Activated CD4-positive, alpha-beta T cell treated with anti-CD3 and anti-CD28 coated beads, Interleukin-2, amount 10 ng/mL, durations not matched to agents 24 days and 14 days (primary cell): ENCODE measurements around the gene ARHGAP30. TPM values are rescaled to one million over a fixed set of nuclear protein-coding genes. Genes with fewer than 3 reads are reported as not detected.
"Not testable (repeated sequence)": the region's sequence is repeated elsewhere in the genome, so short reads cannot be mapped to it uniquely, and the experiment has no call there.

Experiments used
- DNase-seq: peaks from one replicate; pipeline ENCODE4 v3.0.0; 2022
- H3K27ac Mint-ChIP-seq: one replicate; pipeline ENCODE4 v1.8.0; 2022; ENCODE audit warnings: mild to moderate bottlenecking, mixed read lengths
- H3K27me3 Mint-ChIP-seq: one replicate; pipeline ENCODE4 v1.8.0; 2022; ENCODE audit warnings: mixed read lengths
- H3K36me3 Mint-ChIP-seq: one replicate; pipeline ENCODE4 v1.8.0; 2022; ENCODE audit warnings: low read depth, mild to moderate bottlenecking, mixed read lengths
- H3K4me1 Mint-ChIP-seq: one replicate; pipeline ENCODE4 v1.8.0; 2021; ENCODE audit warnings: mixed read lengths
- H3K4me3 Mint-ChIP-seq: one replicate; pipeline ENCODE4 v1.8.0; 2022; ENCODE audit warnings: mild to moderate bottlenecking, moderate library complexity, mixed read lengths
- H3K9me3 Mint-ChIP-seq: one replicate; pipeline ENCODE4 v1.8.0; 2021; ENCODE audit warnings: mixed read lengths
- intact Hi-C: fragments of 100-400 bp; cut with micrococcal nuclease; formaldehyde crosslinking; loops from one replicate; pipeline ENCODE4 v1.15.1; 2023
- total RNA-seq: library from RNA; stranded (reverse); gene quantifications from 2 replicates; pipeline ENCODE4 v1.2.3, GENCODE V29; 2022

ARHGAP30 gene, protein sequence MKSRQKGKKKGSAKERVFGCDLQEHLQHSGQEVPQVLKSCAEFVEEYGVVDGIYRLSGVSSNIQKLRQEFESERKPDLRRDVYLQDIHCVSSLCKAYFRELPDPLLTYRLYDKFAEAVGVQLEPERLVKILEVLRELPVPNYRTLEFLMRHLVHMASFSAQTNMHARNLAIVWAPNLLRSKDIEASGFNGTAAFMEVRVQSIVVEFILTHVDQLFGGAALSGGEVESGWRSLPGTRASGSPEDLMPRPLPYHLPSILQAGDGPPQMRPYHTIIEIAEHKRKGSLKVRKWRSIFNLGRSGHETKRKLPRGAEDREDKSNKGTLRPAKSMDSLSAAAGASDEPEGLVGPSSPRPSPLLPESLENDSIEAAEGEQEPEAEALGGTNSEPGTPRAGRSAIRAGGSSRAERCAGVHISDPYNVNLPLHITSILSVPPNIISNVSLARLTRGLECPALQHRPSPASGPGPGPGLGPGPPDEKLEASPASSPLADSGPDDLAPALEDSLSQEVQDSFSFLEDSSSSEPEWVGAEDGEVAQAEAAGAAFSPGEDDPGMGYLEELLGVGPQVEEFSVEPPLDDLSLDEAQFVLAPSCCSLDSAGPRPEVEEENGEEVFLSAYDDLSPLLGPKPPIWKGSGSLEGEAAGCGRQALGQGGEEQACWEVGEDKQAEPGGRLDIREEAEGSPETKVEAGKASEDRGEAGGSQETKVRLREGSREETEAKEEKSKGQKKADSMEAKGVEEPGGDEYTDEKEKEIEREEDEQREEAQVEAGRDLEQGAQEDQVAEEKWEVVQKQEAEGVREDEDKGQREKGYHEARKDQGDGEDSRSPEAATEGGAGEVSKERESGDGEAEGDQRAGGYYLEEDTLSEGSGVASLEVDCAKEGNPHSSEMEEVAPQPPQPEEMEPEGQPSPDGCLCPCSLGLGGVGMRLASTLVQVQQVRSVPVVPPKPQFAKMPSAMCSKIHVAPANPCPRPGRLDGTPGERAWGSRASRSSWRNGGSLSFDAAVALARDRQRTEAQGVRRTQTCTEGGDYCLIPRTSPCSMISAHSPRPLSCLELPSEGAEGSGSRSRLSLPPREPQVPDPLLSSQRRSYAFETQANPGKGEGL
- total RNA-seq = 134 and 139 TPM in 2 replicates

DNA sequence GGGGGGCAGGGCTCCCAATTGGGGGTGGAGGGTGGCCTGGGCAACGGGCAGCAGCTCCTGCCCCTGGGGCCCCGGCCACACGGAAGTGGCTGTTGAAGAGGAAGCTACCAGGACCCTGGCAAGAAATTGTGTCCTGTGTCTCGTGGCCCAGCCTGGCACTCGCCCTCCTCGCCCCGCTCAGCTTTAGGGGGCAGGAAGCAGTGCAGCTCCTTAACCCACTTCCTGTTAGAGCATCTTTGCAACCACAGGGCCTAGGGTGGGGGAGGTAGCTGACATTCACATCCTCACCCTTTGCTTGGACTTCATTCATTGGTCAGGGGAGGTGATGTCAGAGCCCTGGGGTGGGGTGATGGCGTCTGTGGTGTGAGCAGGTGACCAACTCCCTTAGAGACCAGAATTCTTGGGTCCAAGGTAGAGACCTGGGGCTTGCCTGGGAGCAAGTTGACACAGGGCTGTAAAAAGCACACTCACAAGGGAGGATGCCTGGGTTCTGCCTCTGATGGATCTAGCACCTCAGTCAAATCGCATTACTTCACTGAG, at the start of gene ARHGAP30:
ARHGAP30 (minus strand) TSS at position 161 of the 540 bp plus-strand sequence. CDS start 267 bp downstream, outside the sequence.
- Mint-ChIP-seq H3K36me3 (peaks cover 21% of the 10 kb centered on the region), H3K9me3 (no peaks in the 10 kb centered on the region), H3K27ac (peak within 1 kb of the TSS; percentile 97), H3K4me3 (peak within 1 kb of the TSS; percentile 99), H3K4me1 (peaks cover 51% of the 10 kb centered on the region), H3K27me3 (no peaks in the 10 kb centered on the region)
- intact Hi-C loops = loop anchor here (1.0 to 5.0 kb wide), 2 partner anchors 22 to 62 kb away; partner anchors contain the start of gene DEDD
- DNase-seq = peak; percentile 96

- Mint-ChIP-seq H3K4me3 (peak within 1 kb of the TSS; percentile 98), H3K36me3 (peaks cover 63% of the 10 kb centered on the region), H3K27ac (peak within 1 kb of the TSS; percentile 92), H3K9me3 (no peaks in the 10 kb centered on the region), H3K4me1 (peaks cover 61% of the 10 kb centered on the region), H3K27me3 (no peaks in the 10 kb centered on the region)
- intact Hi-C loops = loop anchor here (1.0 to 5.0 kb wide), 3 partner anchors 34 to 72 kb away; partner anchors contain the start of gene UFC1
- DNase-seq = peak; percentile 97
These were observed 48.3 kb upstream of the ARHGAP30 start, which contains the start of the genes NIT1 and PFDN2 for GRCh38 chr1:161117759-161118581. Gene NIT1, plus strand, starts transcription at chr1:161118105. Its CDS starts 72 bp downstream, at chr1:161118177. Gene PFDN2, minus strand, starts transcription at chr1:161118037. Its CDS starts 11 bp downstream, at chr1:161118026.

GRCh38 chr1:161115961-161116360, 46.3 kb upstream of the ARHGAP30 start:
- not testable (repeated sequence) for DNase-seq, H3K27me3 Mint-ChIP-seq, H3K9me3 Mint-ChIP-seq
- intact Hi-C loops = loop anchor here (2.0 to 5.0 kb wide), 2 partner anchors 17 to 36 kb away; partner anchors contain the start of genes KLHDC9 and UFC1
- H3K27ac Mint-ChIP-seq = peak overlapping the region; percentile 92
- H3K4me1 Mint-ChIP-seq = peaks cover 65% of the 10 kb centered on the region
- peak overlapping the region; percentile 98 for H3K4me3 Mint-ChIP-seq
- H3K36me3 Mint-ChIP-seq = peaks cover 50% of the 10 kb centered on the region

- peak; percentile 73 for DNase-seq
- intact Hi-C loops = loop anchor here (2.0 to 5.0 kb wide), 2 partner anchors 16 to 37 kb away; partner anchors contain the start of genes KLHDC9 and UFC1
- H3K4me1 Mint-ChIP-seq = peaks cover 63% of the 10 kb centered on the region
- peak overlapping the region; percentile 92 for H3K27ac Mint-ChIP-seq
- H3K9me3 Mint-ChIP-seq = no peaks in the 10 kb centered on the region
- peaks cover 46% of the 10 kb centered on the region for H3K36me3 Mint-ChIP-seq
- no peaks in the 10 kb centered on the region for H3K27me3 Mint-ChIP-seq
- H3K4me3 Mint-ChIP-seq = peak overlapping the region; percentile 98
These were observed 45.5 kb upstream of the ARHGAP30 start for GRCh38 chr1:161115132-161115711.

DNA sequence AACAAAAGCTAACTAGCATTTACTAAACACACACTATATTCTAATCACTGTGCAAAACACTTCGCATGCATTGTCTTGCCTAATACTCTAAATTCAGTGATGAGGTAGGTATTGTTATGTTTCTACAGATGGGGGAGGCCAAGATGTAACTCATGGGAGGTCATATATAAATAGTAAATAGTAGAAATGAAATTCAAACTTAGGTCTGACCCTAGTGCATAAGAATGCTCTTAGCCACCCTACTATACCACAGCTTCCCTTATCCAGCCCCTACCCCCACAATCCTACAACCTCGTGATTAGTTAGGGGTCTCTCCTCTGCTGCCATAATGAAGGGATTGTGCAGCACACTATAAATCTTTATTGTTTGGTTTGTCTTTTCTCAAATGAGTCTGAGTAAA, 44.9 kb upstream of the ARHGAP30 start:
- Mint-ChIP-seq H3K27ac (peak overlapping the region; percentile 52), H3K4me1 (peaks cover 57% of the 10 kb centered on the region), H3K9me3 (no peaks in the 10 kb centered on the region), H3K27me3 (no peaks in the 10 kb centered on the region), H3K36me3 (peaks cover 43% of the 10 kb centered on the region), H3K4me3 (peak overlapping the region; percentile 3)
- intact Hi-C loops = loop anchor here (2.0 kb wide), 1 partner anchor 16 kb away; the partner anchor contains the start of gene KLHDC9
- DNase-seq = no peak

- no peak for DNase-seq
- peaks cover 51% of the 10 kb centered on the region for H3K4me1 Mint-ChIP-seq
- peaks cover 45% of the 10 kb centered on the region for H3K36me3 Mint-ChIP-seq
- intact Hi-C loops = loop anchor here (2.0 kb wide), 1 partner anchor 15 kb away; the partner anchor contains the start of gene KLHDC9
- H3K9me3 Mint-ChIP-seq = no peaks in the 10 kb centered on the region
- H3K27ac Mint-ChIP-seq = no peak overlapping the region
- no peak overlapping the region for H3K4me3 Mint-ChIP-seq
- H3K27me3 Mint-ChIP-seq = no peaks in the 10 kb centered on the region
These were observed 44.2 kb upstream of the ARHGAP30 start for GRCh38 chr1:161113915-161114314.

GRCh38 chr1:161111527-161111926, 41.8 kb upstream of the ARHGAP30 start:
- Mint-ChIP-seq H3K9me3 (no peaks in the 10 kb centered on the region), H3K27me3 (no peaks in the 10 kb centered on the region), H3K36me3 (peaks cover 46% of the 10 kb centered on the region), H3K4me1 (peaks cover 43% of the 10 kb centered on the region), H3K27ac (no peak overlapping the region), H3K4me3 (no peak overlapping the region)
- DNase-seq = no peak
- intact Hi-C loops = no loop called here

- Mint-ChIP-seq H3K4me3 (no peak overlapping the region), H3K27me3 (no peaks in the 10 kb centered on the region), H3K9me3 (no peaks in the 10 kb centered on the region), H3K36me3 (peaks cover 45% of the 10 kb centered on the region), H3K27ac (no peak overlapping the region), H3K4me1 (peaks cover 42% of the 10 kb centered on the region)
- no peak for DNase-seq
- intact Hi-C loops = no loop called here
These were observed 41.4 kb upstream of the ARHGAP30 start for GRCh38 chr1:161111117-161111516.

GRCh38 chr1:161106431-161106830, 36.7 kb upstream of the ARHGAP30 start:
- H3K4me3 Mint-ChIP-seq = no peak overlapping the region
- H3K9me3 Mint-ChIP-seq = no peaks in the 10 kb centered on the region
- intact Hi-C loops = no loop called here
- H3K36me3 Mint-ChIP-seq = peaks cover 40% of the 10 kb centered on the region
- no peak for DNase-seq
- H3K27me3 Mint-ChIP-seq = no peaks in the 10 kb centered on the region
- peaks cover 6% of the 10 kb centered on the region for H3K4me1 Mint-ChIP-seq
- no peak overlapping the region for H3K27ac Mint-ChIP-seq

DNA sequence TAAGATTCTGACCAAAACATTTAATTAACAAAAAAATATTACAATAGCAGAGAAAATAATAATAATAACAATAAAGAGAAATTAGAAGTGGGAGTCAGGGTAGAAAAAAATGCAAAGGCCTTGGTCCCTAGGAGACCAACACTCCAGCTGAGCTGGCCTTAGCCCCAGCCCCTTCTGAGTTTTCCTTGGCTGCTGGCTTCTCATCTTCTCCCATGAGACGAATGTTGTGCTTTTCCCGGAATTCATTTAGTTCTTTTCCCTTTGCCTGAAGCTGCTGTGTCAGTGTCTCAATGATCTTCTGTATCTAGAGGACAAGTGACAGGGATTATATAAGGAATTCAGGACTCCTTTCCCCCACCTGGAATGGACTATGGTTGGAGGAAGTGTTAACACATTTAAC, 30.9 kb upstream of the ARHGAP30 start:
- no peaks in the 10 kb centered on the region for H3K9me3 Mint-ChIP-seq

GRCh38 chr1:161099090-161099802, 29.6 kb upstream of the ARHGAP30 start:
- Mint-ChIP-seq H3K4me3 (peak overlapping the region; percentile 75), H3K27ac (peak overlapping the region; percentile 6), H3K27me3 (peaks cover 2% of the 10 kb centered on the region), H3K4me1 (peaks cover 35% of the 10 kb centered on the region), H3K36me3 (peaks cover 39% of the 10 kb centered on the region), H3K9me3 (no peaks in the 10 kb centered on the region)
- DNase-seq = no peak
- intact Hi-C loops = loop anchor here (2.0 to 5.0 kb wide), 3 partner anchors 16 to 262 kb away; no protein-coding TSS in a partner anchor

More for the DNA sequence above, 30.9 kb upstream of the ARHGAP30 start:
- intact Hi-C loops = no loop called here
- H3K4me3 Mint-ChIP-seq = no peak overlapping the region
- H3K4me1 Mint-ChIP-seq = peaks cover 29% of the 10 kb centered on the region
- no peak overlapping the region for H3K27ac Mint-ChIP-seq
- H3K36me3 Mint-ChIP-seq = peaks cover 41% of the 10 kb centered on the region
- DNase-seq = no peak
- H3K27me3 Mint-ChIP-seq = peaks cover 2% of the 10 kb centered on the region
